H9 (cell line): ENCODE data around the gene LRRC38. TPM values are rescaled to one million over a fixed set of nuclear protein-coding genes. Genes with fewer than 3 reads are reported as not detected.

ENCODE experiments used
- DNase-seq: peaks from one replicate; pipeline ENCODE4 v3.0.0-alpha.2; 2017
- H2AFZ ChIP-seq: one replicate; pipeline ENCODE4 v1.6.1; 2013; ENCODE audit warnings: mild to moderate bottlenecking, low read length, control low read depth, moderate library complexity
- H2AK5ac ChIP-seq: 2 replicates; pipeline ENCODE4 v1.6.1; 2013; ENCODE audit warnings: low read length, control low read depth, mixed read lengths; ENCODE audit not compliant: insufficient read length
- H2BK120ac ChIP-seq: one replicate; pipeline ENCODE4 v1.6.1; 2013; ENCODE audit warnings: low read depth, mild to moderate bottlenecking, low read length, control low read depth, inconsistent platforms; ENCODE audit not compliant: poor library complexity, severe bottlenecking
- H2BK12ac ChIP-seq: 2 replicates; pipeline ENCODE4 v1.6.1; 2013; ENCODE audit warnings: low read length, control low read depth, mixed read lengths, low read depth; ENCODE audit not compliant: insufficient read length
- H2BK15ac ChIP-seq: 2 replicates; pipeline ENCODE4 v1.6.1; 2013; ENCODE audit warnings: low read depth, low read length, control low read depth
- H2BK20ac ChIP-seq: one replicate; pipeline ENCODE4 v1.6.1; 2013; ENCODE audit warnings: low read depth, mild to moderate bottlenecking, low read length, control low read depth, inconsistent platforms; ENCODE audit not compliant: poor library complexity, severe bottlenecking
- H2BK5ac ChIP-seq: 2 replicates; pipeline ENCODE4 v1.6.1; 2013; ENCODE audit warnings: low read length, control low read depth, mixed read lengths; ENCODE audit not compliant: insufficient read length
- H3K14ac ChIP-seq: 2 replicates; pipeline ENCODE4 v1.6.1; 2013; ENCODE audit warnings: low read length, control low read depth; ENCODE audit not compliant: insufficient read depth
- H3K18ac ChIP-seq: 2 replicates; pipeline ENCODE4 v1.6.1; 2013; ENCODE audit warnings: low read depth, mild to moderate bottlenecking, mixed read lengths, low read length, control low read depth; ENCODE audit not compliant: insufficient read length
- H3K23ac ChIP-seq: 2 replicates; pipeline ENCODE4 v1.6.1; 2013; ENCODE audit warnings: low read length, control low read depth, mixed read lengths, low read depth; ENCODE audit not compliant: insufficient read length
- H3K23me2 ChIP-seq: 2 replicates; pipeline ENCODE4 v1.6.1; 2013; ENCODE audit warnings: low read depth, mild to moderate bottlenecking, mixed read lengths, low read length, control low read depth; ENCODE audit not compliant: insufficient read length, poor library complexity, severe bottlenecking
- H3K27ac ChIP-seq: 2 replicates; pipeline ENCODE4 v1.5.1; 2013; ENCODE audit warnings: low read length, control low read depth, mixed read lengths, low read depth; ENCODE audit not compliant: insufficient read length
- H3K27me3 ChIP-seq: 2 replicates; pipeline ENCODE4 v1.6.1; 2013; ENCODE audit warnings: low read length, control low read depth, inconsistent platforms; ENCODE audit not compliant: insufficient read depth
- H3K4ac ChIP-seq: 2 replicates; pipeline ENCODE4 v1.6.1; 2013; ENCODE audit warnings: low read depth, mild to moderate bottlenecking, control low read depth, inconsistent platforms, low read length, moderate library complexity
- H3K4me1 ChIP-seq: 2 replicates; pipeline ENCODE4 v1.6.1; 2013; ENCODE audit warnings: low read length, control low read depth, inconsistent platforms; ENCODE audit not compliant: insufficient read depth
- H3K4me2 ChIP-seq: 2 replicates; pipeline ENCODE4 v1.6.1; 2013; ENCODE audit warnings: low read length, control low read depth, mixed read lengths; ENCODE audit not compliant: insufficient read length, insufficient read depth
- H3K56ac ChIP-seq: 2 replicates; pipeline ENCODE4 v1.6.1; 2013; ENCODE audit warnings: low read depth, mild to moderate bottlenecking, mixed read lengths, low read length, control low read depth; ENCODE audit not compliant: insufficient read length
- H3K79me1 ChIP-seq: 2 replicates; pipeline ENCODE4 v1.6.1; 2013; ENCODE audit warnings: low read depth, mild to moderate bottlenecking, moderate library complexity, low read length, control low read depth, inconsistent platforms; ENCODE audit not compliant: insufficient read depth, poor library complexity, severe bottlenecking
- H3K79me2 ChIP-seq: 2 replicates; pipeline ENCODE4 v1.6.1; 2013; ENCODE audit warnings: low read length, control low read depth, inconsistent platforms; ENCODE audit not compliant: insufficient read depth
- H3K9ac ChIP-seq: 2 replicates; pipeline ENCODE4 v1.6.1; 2013; ENCODE audit warnings: low read length, control low read depth, mixed read lengths; ENCODE audit not compliant: insufficient read length; ENCODE audit errors: extremely low read depth
- H3K9me3 ChIP-seq: one replicate; pipeline ENCODE4 v1.6.1; 2013; ENCODE audit warnings: low read depth, low read length, inconsistent platforms; ENCODE audit not compliant: control insufficient read depth
- H3T11ph ChIP-seq: one replicate; pipeline ENCODE4 v1.6.1; 2013; ENCODE audit warnings: mild to moderate bottlenecking, low read length, control low read depth, inconsistent platforms
- H4K20me1 ChIP-seq: one replicate; pipeline ENCODE4 v1.6.1; 2013; ENCODE audit not compliant: control insufficient read depth, insufficient read length, insufficient read depth
- H4K5ac ChIP-seq: 2 replicates; pipeline ENCODE4 v1.6.1; 2013; ENCODE audit warnings: low read depth, mild to moderate bottlenecking, mixed read lengths, low read length, control low read depth; ENCODE audit not compliant: insufficient read length
- H4K8ac ChIP-seq: replicated peaks from 2 replicates; pipeline ENCODE4 v1.6.1; 2013; ENCODE audit warnings: low read length, control low read depth, mixed read lengths, low read depth; ENCODE audit not compliant: insufficient read length
- H4K91ac ChIP-seq: 2 replicates; pipeline ENCODE4 v1.6.1; 2013; ENCODE audit warnings: low read depth, mild to moderate bottlenecking, moderate library complexity, mixed read lengths, low read length, control low read depth; ENCODE audit not compliant: insufficient read length
- H3K27ac Mint-ChIP-seq, 3 experiments: 2 replicates in 2 of 3; 3 replicates in 1 of 3; pipeline ENCODE4 v1.8.0; 2020 to 2021; ENCODE audit warnings: mixed read lengths in 3 of 3, mild to moderate bottlenecking in 1 of 3, moderate library complexity in 1 of 3
- H3K27me3 Mint-ChIP-seq: 2 replicates; pipeline ENCODE4 v1.8.0; 2021; ENCODE audit warnings: low read depth, mild to moderate bottlenecking, moderate library complexity, mixed read lengths
- H3K36me3 Mint-ChIP-seq, 3 experiments: 2 replicates in 2 of 3; 3 replicates in 1 of 3; pipeline ENCODE4 v1.8.0; 2020 to 2021; ENCODE audit warnings: low read depth in 3 of 3, mixed read lengths in 3 of 3; ENCODE audit not compliant: insufficient read depth in 1 of 3
- H3K4me1 Mint-ChIP-seq, 2 experiments: 2 replicates each; pipeline ENCODE4 v1.8.0; 2020; ENCODE audit warnings: mixed read lengths in 2 of 2
- H3K4me3 Mint-ChIP-seq, 2 experiments: 2 replicates in 1 of 2; 3 replicates in 1 of 2; pipeline ENCODE4 v1.8.0; 2020 to 2021; ENCODE audit warnings: mild to moderate bottlenecking in 2 of 2, mixed read lengths in 2 of 2, moderate library complexity in 1 of 2
- H3K9me3 Mint-ChIP-seq, 2 experiments: 2 replicates in 1 of 2; 3 replicates in 1 of 2; pipeline ENCODE4 v1.8.0; 2020; ENCODE audit warnings: mild to moderate bottlenecking in 2 of 2, mixed read lengths in 2 of 2, moderate library complexity in 1 of 2
- CTCF ChIP-seq: fragments of 200-600 bp; sonication (generic); conservative IDR thresholded peaks from 3 replicates; pipeline ENCODE4 v1.8.0; 2021; ENCODE audit warnings: antibody characterized with exemption, mild to moderate bottlenecking
- WGBS: extraction: QIAGEN DNeasy Blood & Tissue Kit; methylation state at CpG from one replicate; pipeline ENCODE4 v1.1.7; 2013; ENCODE audit warnings: missing lambda C conversion rate, low lambda C conversion rate, mixed read lengths; ENCODE audit not compliant: insufficient read length; ENCODE audit errors: extremely low coverage; 5-methylcytosine and 5-hydroxymethylcytosine counted together
- total RNA-seq: library from RNA; stranded (reverse); gene quantifications from 2 replicates; pipeline ENCODE4 v1.2.1, GENCODE V29; 2021

LRRC38 gene
- total RNA-seq, 1 experiment from 2014 or later = 0.72 TPM

GRCh38 chr1:13517193-13517812 is 3.5 kb upstream of the LRRC38 start:
- Histone ChIP-seq H3T11ph (no peak overlapping the region), H2BK5ac (no peak overlapping the region), H2BK12ac (no peak overlapping the region), H2AK5ac (no peak overlapping the region), H3K79me2 (no peaks in the 10 kb centered on the region), H3K4ac (no peak overlapping the region), H4K20me1 (no peaks in the 10 kb centered on the region), H4K5ac (no peak overlapping the region), H2AFZ (no peak overlapping the region), H3K56ac (no peak overlapping the region), H3K18ac (no peak overlapping the region), H3K14ac (no peak overlapping the region), H2BK120ac (no peak overlapping the region), H3K27ac (no peak overlapping the region), H3K4me2 (no peak overlapping the region), H3K79me1 (no peaks in the 10 kb centered on the region), H3K9me3 (no peaks in the 10 kb centered on the region), H3K23ac (no peak overlapping the region), H2BK20ac (no peak overlapping the region), H3K9ac (no peak overlapping the region), H4K8ac (no peak overlapping the region), H2BK15ac (no peak overlapping the region), H4K91ac (no peak overlapping the region), H3K4me1 (0 out of 2 replicates have a peak, but pooled peaks cover 2% of the 10 kb centered on the region), H3K27me3 (peaks cover 21% of the 10 kb centered on the region), H3K23me2 (peaks cover 9% of the 10 kb centered on the region)
- Mint-ChIP-seq H3K27me3 (peaks cover 85% of the 10 kb centered on the region), H3K36me3 (no peaks in the 10 kb centered on the region; a peak in 2 of 7 replicates), H3K9me3 (peaks cover 0 to 5% of the 10 kb centered on the region in 2 experiments), H3K27ac (no peak overlapping the region), H3K4me1 (peaks cover 6 to 7% of the 10 kb centered on the region in 2 experiments), H3K4me3 (no peak overlapping the region)
- peak; percentile 75 for DNase-seq
- peak; percentile 80 for TF ChIP-seq CTCF
- no CpG with 5 or more reads among the region's 18 CpGs for WGBS
